Fibroblast of villous mesenchyme (primary cell): Measurements from ENCODE around the gene HMX1. TPM values are rescaled to one million over a fixed set of nuclear protein-coding genes. Genes with fewer than 3 reads are reported as not detected.

Source experiments
- DNase-seq: peaks from one replicate; pipeline ENCODE4 v3.0.0-alpha.2; 2010; ENCODE audit warnings: low read depth
- H3K4me3 ChIP-seq: 2 replicates; pipeline ENCODE4 v1.5.1; 2011; ENCODE audit warnings: low read depth, mild to moderate bottlenecking, low read length
- CTCF ChIP-seq: IDR thresholded peaks from 2 replicates; pipeline ENCODE4 v1.5.1; 2012; ENCODE audit warnings: low read depth, mild to moderate bottlenecking, low read length; ENCODE audit not compliant: insufficient read depth
- total RNA-seq: library from RNA; depleted of rRNA; stranded (reverse); fragments of >200 nt; gene quantifications from 2 replicates; pipeline ENCODE4 v1.2.3, GENCODE V29; 2012

Gene HMX1
- total RNA-seq, 1 donor = not detected

DNA sequence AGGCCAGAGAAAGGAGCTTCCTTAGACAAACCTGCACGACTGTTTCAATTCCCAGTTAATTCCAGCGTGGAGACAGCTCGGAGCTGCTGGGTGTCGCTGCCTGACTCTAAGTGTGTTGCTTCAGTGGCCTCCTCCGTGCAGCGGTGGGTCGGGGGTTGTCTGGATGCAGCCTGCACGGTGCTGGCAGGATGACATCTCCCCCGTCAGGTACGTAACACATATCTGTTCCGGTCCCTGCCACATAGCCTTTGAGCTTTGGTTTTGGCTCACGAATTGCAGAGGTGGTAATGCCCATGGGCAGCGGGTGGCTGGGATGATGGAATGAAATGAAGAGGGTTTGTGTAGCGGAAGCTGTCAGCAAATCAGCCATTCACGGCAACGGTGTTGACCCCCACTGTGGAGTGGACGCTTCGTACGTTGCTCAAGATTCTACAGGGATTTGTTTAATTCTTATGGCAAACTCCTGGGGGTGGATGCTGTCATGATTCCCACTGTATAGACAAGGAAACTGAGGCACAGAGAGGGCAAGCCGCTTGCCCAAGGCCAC, 33.7 kb upstream of the HMX1 start:
- TF ChIP-seq CTCF = no peak
- DNase-seq = no peak
- H3K4me3 ChIP-seq = no peak overlapping the region

- DNase-seq = no peak
- no peak overlapping the region for H3K4me3 ChIP-seq
- no peak for TF ChIP-seq CTCF
These were observed 33.0 kb upstream of the HMX1 start for GRCh38 chr4:8904666-8905065.

- DNase-seq = no peak
- no peak for TF ChIP-seq CTCF
- no peak overlapping the region for H3K4me3 ChIP-seq
These were observed 32.4 kb upstream of the HMX1 start for GRCh38 chr4:8904041-8904501.

GRCh38 chr4:8901335-8901734, 29.7 kb upstream of the HMX1 start:
- DNase-seq = no peak
- H3K4me3 ChIP-seq = no peak overlapping the region
- no peak for TF ChIP-seq CTCF

GRCh38 chr4:8900588-8900987, 28.9 kb upstream of the HMX1 start:
- no peak overlapping the region for H3K4me3 ChIP-seq
- DNase-seq = no peak
- TF ChIP-seq CTCF = no peak

DNA sequence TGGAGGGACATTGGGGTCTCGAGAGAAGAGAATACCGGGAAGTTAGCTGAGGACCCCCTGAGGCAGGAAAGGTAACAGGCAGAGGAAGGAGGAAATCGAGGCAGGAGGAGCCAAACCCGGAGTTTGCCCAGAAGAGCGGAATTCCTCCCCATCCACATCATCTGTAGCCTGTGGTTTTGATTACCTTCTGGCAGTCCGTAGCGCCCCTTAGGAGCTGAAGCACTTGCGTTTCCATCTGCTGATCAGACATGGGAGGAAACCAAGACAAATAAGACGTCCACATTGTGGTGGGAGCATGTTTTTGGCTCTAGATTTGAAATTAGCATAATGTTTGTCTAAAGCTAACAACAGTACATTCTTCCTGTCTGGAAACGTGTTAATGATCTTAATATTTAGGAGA, 26.8 kb upstream of the HMX1 start:
- DNase-seq = no peak
- TF ChIP-seq CTCF = no peak
- H3K4me3 ChIP-seq = no peak overlapping the region
